ENCODE results near the gene NDUFB3.

The NDUFB3 gene

GRCh38 chr2:201108341-201108740, 36.5 kb downstream of the NDUFB3 start:
- no peaks in the 10 kb centered on the region for H3K36me3 ChIP-seq (ENCODE audit: low read depth)
- H3K27ac ChIP-seq (ENCODE audit: poor library complexity, severe bottlenecking), result no peak overlapping the region
- DNase-seq (ENCODE audit: low spot score) (no peak), ATAC-seq (ENCODE audit: low read depth) (no peak)
- no peak overlapping the region for H3K4me3 ChIP-seq (ENCODE audit: severe bottlenecking)
- no peaks in the 10 kb centered on the region for H3K27me3 ChIP-seq (ENCODE audit: insufficient read depth, poor library complexity, severe bottlenecking)
- H3K9me3 ChIP-seq (ENCODE audit: severe bottlenecking), result no peaks in the 10 kb centered on the region
- no peaks in the 10 kb centered on the region for H3K4me1 ChIP-seq (ENCODE audit: insufficient read depth, poor library complexity, severe bottlenecking)
- TF ChIP-seq, protein P1, sequence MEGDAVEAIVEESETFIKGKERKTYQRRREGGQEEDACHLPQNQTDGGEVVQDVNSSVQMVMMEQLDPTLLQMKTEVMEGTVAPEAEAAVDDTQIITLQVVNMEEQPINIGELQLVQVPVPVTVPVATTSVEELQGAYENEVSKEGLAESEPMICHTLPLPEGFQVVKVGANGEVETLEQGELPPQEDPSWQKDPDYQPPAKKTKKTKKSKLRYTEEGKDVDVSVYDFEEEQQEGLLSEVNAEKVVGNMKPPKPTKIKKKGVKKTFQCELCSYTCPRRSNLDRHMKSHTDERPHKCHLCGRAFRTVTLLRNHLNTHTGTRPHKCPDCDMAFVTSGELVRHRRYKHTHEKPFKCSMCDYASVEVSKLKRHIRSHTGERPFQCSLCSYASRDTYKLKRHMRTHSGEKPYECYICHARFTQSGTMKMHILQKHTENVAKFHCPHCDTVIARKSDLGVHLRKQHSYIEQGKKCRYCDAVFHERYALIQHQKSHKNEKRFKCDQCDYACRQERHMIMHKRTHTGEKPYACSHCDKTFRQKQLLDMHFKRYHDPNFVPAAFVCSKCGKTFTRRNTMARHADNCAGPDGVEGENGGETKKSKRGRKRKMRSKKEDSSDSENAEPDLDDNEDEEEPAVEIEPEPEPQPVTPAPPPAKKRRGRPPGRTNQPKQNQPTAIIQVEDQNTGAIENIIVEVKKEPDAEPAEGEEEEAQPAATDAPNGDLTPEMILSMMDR (IDR thresholded peaks at IDR 0.05; ENCODE audit: poor library complexity, severe bottlenecking), result no peak

DNA sequence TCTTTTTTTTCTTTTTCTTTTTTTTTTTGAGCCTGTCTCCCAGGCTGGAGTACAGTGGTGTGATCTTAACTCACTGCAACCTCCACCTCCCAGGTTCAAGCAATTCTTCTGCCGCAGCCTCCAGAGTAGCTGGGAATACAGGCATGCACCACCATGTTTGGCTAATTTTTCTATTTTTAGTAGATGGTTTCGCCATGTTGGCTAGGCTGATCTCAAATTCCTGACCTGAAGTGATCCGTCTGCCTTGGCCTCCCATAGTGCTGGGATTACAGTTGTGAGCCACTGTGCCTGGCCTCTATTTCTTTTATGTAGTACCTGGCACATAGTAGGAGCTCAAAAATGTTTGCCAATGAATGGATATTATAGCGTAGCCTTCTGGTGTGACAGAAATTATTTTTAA, 37.4 kb downstream of the NDUFB3 start:
- DNase-seq (ENCODE audit: low spot score) (no peak), ATAC-seq (ENCODE audit: low read depth) (no peak)
- TF ChIP-seq, protein P1 (IDR thresholded peaks at IDR 0.05; ENCODE audit: poor library complexity, severe bottlenecking), result no peak

DNA sequence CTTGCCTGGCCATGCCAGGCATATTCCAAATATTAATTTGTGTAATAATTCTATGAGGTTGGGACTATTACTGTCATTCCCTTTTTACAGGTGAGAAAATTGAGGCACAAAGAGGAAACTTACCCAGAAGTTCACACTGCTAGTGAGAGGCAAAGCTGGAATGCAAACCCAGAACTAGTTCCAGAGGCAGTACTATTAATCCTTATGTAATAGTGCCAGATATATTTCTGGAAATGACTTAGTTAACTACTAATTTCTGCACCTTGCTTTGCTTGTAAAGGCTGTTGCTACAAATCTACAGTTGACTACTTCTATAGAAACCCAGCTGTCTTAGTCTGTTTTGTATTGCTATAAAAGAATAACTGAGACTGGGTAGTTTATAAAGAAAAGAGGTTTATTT, 38.8 kb downstream of the NDUFB3 start:
- DNase-seq (ENCODE audit: low spot score), result no peak
- no peak overlapping the region for H3K4me3 ChIP-seq (ENCODE audit: severe bottlenecking)
- H3K4me1 ChIP-seq (ENCODE audit: insufficient read depth, poor library complexity, severe bottlenecking), result no peaks in the 10 kb centered on the region
- H3K27ac ChIP-seq (ENCODE audit: poor library complexity, severe bottlenecking), result no peak overlapping the region
- no peaks in the 10 kb centered on the region for H3K27me3 ChIP-seq (ENCODE audit: insufficient read depth, poor library complexity, severe bottlenecking)
- TF ChIP-seq, protein P1 (IDR thresholded peaks at IDR 0.05; ENCODE audit: poor library complexity, severe bottlenecking), result no peak
- ATAC-seq (ENCODE audit: low read depth), result no peak
- no peaks in the 10 kb centered on the region for H3K9me3 ChIP-seq (ENCODE audit: severe bottlenecking)
- H3K36me3 ChIP-seq (ENCODE audit: low read depth), result no peaks in the 10 kb centered on the region

More for the DNA sequence above, 37.4 kb downstream of the NDUFB3 start:
- Histone ChIP-seq H3K27ac (ENCODE audit: poor library complexity, severe bottlenecking) (no peak overlapping the region), H3K4me3 (ENCODE audit: severe bottlenecking) (no peak overlapping the region), H3K4me1 (ENCODE audit: insufficient read depth, poor library complexity, severe bottlenecking) (no peaks in the 10 kb centered on the region), H3K36me3 (ENCODE audit: low read depth) (no peaks in the 10 kb centered on the region), H3K9me3 (ENCODE audit: severe bottlenecking) (no peaks in the 10 kb centered on the region), H3K27me3 (ENCODE audit: insufficient read depth, poor library complexity, severe bottlenecking) (no peaks in the 10 kb centered on the region)

DNA sequence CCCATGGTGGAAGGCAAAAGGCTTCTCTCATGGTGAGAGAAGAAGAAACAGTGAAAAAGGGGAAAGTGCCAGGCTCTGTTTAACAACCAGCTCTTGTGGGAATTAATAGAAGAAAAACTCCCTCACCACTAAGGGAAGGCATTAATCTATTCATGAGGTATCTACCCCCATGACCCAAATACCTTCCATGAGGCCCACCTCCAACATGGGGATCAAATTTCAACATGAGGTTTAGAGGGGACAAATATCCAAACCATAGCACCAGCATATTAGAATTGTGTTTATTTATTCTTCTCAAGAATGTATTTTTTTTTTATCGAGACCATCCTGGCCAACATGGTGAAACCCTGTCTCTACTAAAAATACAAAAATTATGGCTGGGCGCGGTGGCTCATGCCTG, 39.3 kb downstream of the NDUFB3 start:
- DNase-seq (ENCODE audit: low spot score), result no peak
- Histone ChIP-seq H3K27ac (ENCODE audit: poor library complexity, severe bottlenecking) (no peak overlapping the region), H3K27me3 (ENCODE audit: insufficient read depth, poor library complexity, severe bottlenecking) (no peaks in the 10 kb centered on the region), H3K9me3 (ENCODE audit: severe bottlenecking) (no peaks in the 10 kb centered on the region), H3K36me3 (ENCODE audit: low read depth) (no peaks in the 10 kb centered on the region), H3K4me3 (ENCODE audit: severe bottlenecking) (no peak overlapping the region), H3K4me1 (ENCODE audit: insufficient read depth, poor library complexity, severe bottlenecking) (no peaks in the 10 kb centered on the region)
- TF ChIP-seq, protein P1 (IDR thresholded peaks at IDR 0.05; ENCODE audit: poor library complexity, severe bottlenecking), result no peak
- no peak for ATAC-seq (ENCODE audit: low read depth)

DNA sequence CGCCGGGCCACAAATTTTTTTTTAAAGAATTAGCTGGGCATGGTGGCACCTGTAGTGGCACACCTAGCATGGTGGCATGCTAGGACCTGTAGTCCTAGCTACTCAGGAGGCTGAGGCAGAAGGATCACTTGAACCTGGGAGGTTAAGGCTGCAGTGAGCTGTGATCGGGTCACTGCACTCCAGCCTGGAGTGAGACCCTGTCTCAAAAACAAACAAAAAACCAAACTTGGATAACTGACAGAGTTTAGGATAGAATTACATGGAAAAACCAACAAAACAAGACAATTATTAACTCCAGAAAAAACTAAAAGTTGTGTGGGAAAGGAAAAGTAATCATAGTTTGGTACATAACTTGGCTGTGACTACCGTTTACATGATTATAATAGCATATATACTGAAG, 42.5 kb downstream of the NDUFB3 start:
- Histone ChIP-seq H3K9me3 (ENCODE audit: severe bottlenecking) (no peaks in the 10 kb centered on the region), H3K4me3 (ENCODE audit: severe bottlenecking) (no peak overlapping the region), H3K4me1 (ENCODE audit: insufficient read depth, poor library complexity, severe bottlenecking) (peaks cover 9% of the 10 kb centered on the region), H3K27ac (ENCODE audit: poor library complexity, severe bottlenecking) (no peak overlapping the region), H3K36me3 (ENCODE audit: low read depth) (no peaks in the 10 kb centered on the region), H3K27me3 (ENCODE audit: insufficient read depth, poor library complexity, severe bottlenecking) (no peaks in the 10 kb centered on the region)
- no peak for ATAC-seq (ENCODE audit: low read depth)
- TF ChIP-seq, protein P1 (IDR thresholded peaks at IDR 0.05; ENCODE audit: poor library complexity, severe bottlenecking), result no peak
- no peak for DNase-seq (ENCODE audit: low spot score)
